Upper lobe of left lung (tissue), 4 donors: ENCODE results near the gene SYNE2.

Experiments used
- CTCF ChIP-seq, 6 experiments: fragments of 450-650 bp in 4 of 6; fragments of 200-600 bp in 2 of 6; sonication (generic) in 2 of 6; IDR thresholded peaks; one replicate each; pipeline ENCODE4 v1.5.1; 2016 to 2019; ENCODE audit warnings: antibody characterized with exemption in 6 of 6
- POLR2A ChIP-seq, 4 donors: fragments of 450-650 bp; IDR thresholded peaks; one replicate each; pipeline ENCODE4 v1.5.1; 2016 to 2017; ENCODE audit warnings: antibody characterized with exemption in 4 of 4, mild to moderate bottlenecking in 2 of 4

GRCh38 chr14:64045091-64045490 lies 192.3 kb downstream of the SYNE2 start:
- no peak for TF ChIP-seq CTCF (IDR thresholded peaks at IDR 0.05)
- TF ChIP-seq POLR2A (IDR thresholded peaks at IDR 0.05) = no peak
